Trophoblast cell (in vitro differentiated cells and primary cell): ENCODE data around the gene ZNF579.
A peak's percentile ranks its signal among the peaks of the same experiment; 100 is the strongest.

Source experiments
- DNase-seq, 2 donors: peaks; one replicate each; pipeline ENCODE4 v3.0.0-alpha.2; 2016
- H2AFZ ChIP-seq: 2 replicates; pipeline ENCODE4 v1.6.1; 2013; ENCODE audit warnings: low read length, moderate library complexity, mild to moderate bottlenecking; ENCODE audit not compliant: insufficient read depth, poor library complexity
- H2AK5ac ChIP-seq: 2 replicates; pipeline ENCODE4 v1.6.1; 2013; ENCODE audit warnings: mild to moderate bottlenecking, low read length
- H2BK120ac ChIP-seq: 2 replicates; pipeline ENCODE4 v1.6.1; 2013; ENCODE audit warnings: low read length, mild to moderate bottlenecking, moderate library complexity; ENCODE audit not compliant: insufficient read depth, poor library complexity
- H2BK12ac ChIP-seq: 2 replicates; pipeline ENCODE4 v1.6.1; 2013; ENCODE audit warnings: mild to moderate bottlenecking, low read length, moderate library complexity
- H2BK5ac ChIP-seq: 2 replicates; pipeline ENCODE4 v1.6.1; 2013; ENCODE audit warnings: low read length, low read depth, moderate library complexity, mild to moderate bottlenecking; ENCODE audit not compliant: poor library complexity
- H3K14ac ChIP-seq: 2 replicates; pipeline ENCODE4 v1.6.1; 2013; ENCODE audit warnings: mild to moderate bottlenecking, low read length
- H3K18ac ChIP-seq: 2 replicates; pipeline ENCODE4 v1.6.1; 2013; ENCODE audit warnings: mild to moderate bottlenecking, low read length
- H3K23ac ChIP-seq: 2 replicates; pipeline ENCODE4 v1.6.1; 2013; ENCODE audit warnings: low read length
- H3K27ac ChIP-seq: 2 replicates; pipeline ENCODE4 v1.5.1; 2013; ENCODE audit warnings: low read depth, mild to moderate bottlenecking, inconsistent platforms, low read length, moderate library complexity
- H3K27me3 ChIP-seq: 2 replicates; pipeline ENCODE4 v1.6.1; 2013; ENCODE audit warnings: inconsistent platforms, mild to moderate bottlenecking, low read length, moderate library complexity; ENCODE audit not compliant: insufficient read depth
- H3K36me3 ChIP-seq, 2 experiments: 1 replicate in 1 of 2; 2 replicates in 1 of 2; pipeline ENCODE4 v1.6.1; 2013; ENCODE audit warnings: low read length in 2 of 2, mild to moderate bottlenecking in 2 of 2, moderate library complexity in 1 of 2; ENCODE audit not compliant: insufficient read depth in 2 of 2, control insufficient read depth in 1 of 2
- H3K4ac ChIP-seq: 2 replicates; pipeline ENCODE4 v1.6.1; 2013; ENCODE audit warnings: low read depth, mild to moderate bottlenecking, low read length, moderate library complexity
- H3K4me1 ChIP-seq, 2 experiments: 1 replicate in 1 of 2; 2 replicates in 1 of 2; pipeline ENCODE4 v1.6.1; 2013; ENCODE audit warnings: low read length in 2 of 2, mild to moderate bottlenecking in 2 of 2, moderate library complexity in 1 of 2; ENCODE audit not compliant: insufficient read depth in 2 of 2, control insufficient read depth in 1 of 2
- H3K4me2 ChIP-seq: 2 replicates; pipeline ENCODE4 v1.6.1; 2013; ENCODE audit warnings: inconsistent platforms, mild to moderate bottlenecking, low read length, moderate library complexity
- H3K4me3 ChIP-seq: 2 replicates; pipeline ENCODE4 v1.5.1; 2013; ENCODE audit warnings: mild to moderate bottlenecking, low read depth, low read length, inconsistent platforms
- H3K79me1 ChIP-seq: one replicate; pipeline ENCODE4 v1.6.1; 2013; ENCODE audit warnings: low read length
- H3K79me2 ChIP-seq: 2 replicates; pipeline ENCODE4 v1.6.1; 2013; ENCODE audit warnings: low read length, mild to moderate bottlenecking; ENCODE audit not compliant: control insufficient read depth, insufficient read depth, poor library complexity
- H3K9ac ChIP-seq: 2 replicates; pipeline ENCODE4 v1.6.1; 2013; ENCODE audit warnings: mild to moderate bottlenecking, low read length
- H3K9me3 ChIP-seq: 2 replicates; pipeline ENCODE4 v1.6.1; 2013; ENCODE audit warnings: low read depth, mild to moderate bottlenecking, control low read depth, inconsistent platforms, low read length; ENCODE audit not compliant: insufficient read depth
- H4K12ac ChIP-seq: 2 replicates; pipeline ENCODE4 v1.6.1; 2013; ENCODE audit warnings: low read depth, mild to moderate bottlenecking, low read length, moderate library complexity
- H4K8ac ChIP-seq: 2 replicates; pipeline ENCODE4 v1.6.1; 2013; ENCODE audit warnings: low read depth, mild to moderate bottlenecking, low read length, moderate library complexity
- H4K91ac ChIP-seq: one replicate; pipeline ENCODE4 v1.6.1; 2013; ENCODE audit warnings: low read depth, mild to moderate bottlenecking, low read length, moderate library complexity
- WGBS: extraction: QIAGEN DNeasy Blood & Tissue Kit; methylation state at CpG from one replicate; pipeline ENCODE4 v1.1.7; 2013; ENCODE audit warnings: missing lambda C conversion rate; ENCODE audit not compliant: insufficient read length, insufficient coverage; ENCODE audit errors: extremely low coverage; 5-methylcytosine and 5-hydroxymethylcytosine counted together

Gene ZNF579

GRCh38 chr19:55623561-55623960 lies 42.9 kb upstream of the ZNF579 start:
- H2BK12ac ChIP-seq: no peak overlapping the region
- no CpG with 5 or more reads among the region's 7 CpGs for WGBS
- no peak overlapping the region for H2BK120ac ChIP-seq
- no peak overlapping the region for H3K18ac ChIP-seq
- H3K4me3 ChIP-seq: no peak overlapping the region
- no peak overlapping the region for H3K23ac ChIP-seq
- H3K79me2 ChIP-seq: peaks cover 5% of the 10 kb centered on the region
- H3K4ac ChIP-seq: no peak overlapping the region
- H2BK5ac ChIP-seq: no peak overlapping the region
- H4K12ac ChIP-seq: no peak overlapping the region
- peaks cover 3% of the 10 kb centered on the region in 2 experiments for H3K4me1 ChIP-seq
- no peak overlapping the region for H3K14ac ChIP-seq
- no peak overlapping the region for H4K91ac ChIP-seq
- no peak overlapping the region for H3K27ac ChIP-seq
- no peaks in the 10 kb centered on the region for H3K27me3 ChIP-seq
- no peak for DNase-seq
- peaks cover 10 to 15% of the 10 kb centered on the region in 2 experiments for H3K36me3 ChIP-seq
- H2AFZ ChIP-seq: no peak overlapping the region
- peaks cover 7% of the 10 kb centered on the region for H3K9me3 ChIP-seq
- H2AK5ac ChIP-seq: no peak overlapping the region
- no peak overlapping the region for H3K9ac ChIP-seq
- H3K79me1 ChIP-seq: peaks cover 5% of the 10 kb centered on the region
- H3K4me2 ChIP-seq: peak overlapping the region; percentile 38
- no peak overlapping the region for H4K8ac ChIP-seq

- WGBS: no CpG with 5 or more reads among the region's 7 CpGs
- H3K27ac ChIP-seq: no peak overlapping the region
Observed at GRCh38 chr19:55623130-55623529, 42.5 kb upstream of the ZNF579 start.

GRCh38 chr19:55622242-55622969 lies 41.8 kb upstream of the ZNF579 start:
- H3K4me1 ChIP-seq: peaks cover 3% of the 10 kb centered on the region in 2 experiments
- H3K79me2 ChIP-seq: peaks cover 5% of the 10 kb centered on the region
- H3K27ac ChIP-seq: no peak overlapping the region
- no peak overlapping the region for H3K4me2 ChIP-seq
- no peak overlapping the region for H4K91ac ChIP-seq
- no peak for DNase-seq
- no peak overlapping the region for H2BK12ac ChIP-seq
- no peak overlapping the region for H3K4ac ChIP-seq
- H2BK5ac ChIP-seq: no peak overlapping the region
- no peak overlapping the region for H3K18ac ChIP-seq
- H4K12ac ChIP-seq: no peak overlapping the region
- H3K36me3 ChIP-seq: peaks cover 12 to 19% of the 10 kb centered on the region in 2 experiments
- no peak overlapping the region for H2AFZ ChIP-seq
- peaks cover 5% of the 10 kb centered on the region for H3K79me1 ChIP-seq
- H2BK120ac ChIP-seq: no peak overlapping the region
- peaks cover 7% of the 10 kb centered on the region for H3K9me3 ChIP-seq
- no peak overlapping the region for H3K4me3 ChIP-seq
- H4K8ac ChIP-seq: no peak overlapping the region
- H2AK5ac ChIP-seq: no peak overlapping the region
- no peak overlapping the region for H3K14ac ChIP-seq
- no peak overlapping the region for H3K9ac ChIP-seq
- no CpG with 5 or more reads among the region's 40 CpGs for WGBS
- no peak overlapping the region for H3K23ac ChIP-seq
- no peaks in the 10 kb centered on the region for H3K27me3 ChIP-seq

More at GRCh38 chr19:55623130-55623529, 42.5 kb upstream of the ZNF579 start:
- peaks cover 5% of the 10 kb centered on the region for H3K79me1 ChIP-seq
- H3K79me2 ChIP-seq: peaks cover 5% of the 10 kb centered on the region
- H3K4me1 ChIP-seq: peaks cover 3% of the 10 kb centered on the region in 2 experiments
- H2AK5ac ChIP-seq: no peak overlapping the region
- H3K4me3 ChIP-seq: no peak overlapping the region
- H3K27me3 ChIP-seq: no peaks in the 10 kb centered on the region
- no peak overlapping the region for H2AFZ ChIP-seq
- no peak overlapping the region for H4K12ac ChIP-seq
- no peak overlapping the region for H2BK5ac ChIP-seq
- H3K36me3 ChIP-seq: peaks cover 10 to 15% of the 10 kb centered on the region in 2 experiments
- H3K23ac ChIP-seq: no peak overlapping the region
- no peak overlapping the region for H3K4ac ChIP-seq
- H3K14ac ChIP-seq: no peak overlapping the region
- no peak overlapping the region for H3K18ac ChIP-seq
- H4K8ac ChIP-seq: no peak overlapping the region
- H3K4me2 ChIP-seq: no peak overlapping the region
- H4K91ac ChIP-seq: no peak overlapping the region
- H2BK12ac ChIP-seq: no peak overlapping the region
- no peak overlapping the region for H3K9ac ChIP-seq
- no peak for DNase-seq
- peaks cover 7% of the 10 kb centered on the region for H3K9me3 ChIP-seq
- no peak overlapping the region for H2BK120ac ChIP-seq

- Histone ChIP-seq H3K36me3 (peaks cover 18 to 24% of the 10 kb centered on the region in 2 experiments), H3K79me2 (peaks cover 5% of the 10 kb centered on the region), H3K18ac (no peak overlapping the region), H4K12ac (no peak overlapping the region), H3K27ac (no peak overlapping the region), H3K79me1 (peaks cover 5% of the 10 kb centered on the region), H3K14ac (no peak overlapping the region), H4K8ac (no peak overlapping the region), H3K9me3 (peaks cover 8% of the 10 kb centered on the region), H4K91ac (no peak overlapping the region), H2BK120ac (no peak overlapping the region), H3K4me1 (peaks cover 3% of the 10 kb centered on the region in 2 experiments), H2AK5ac (no peak overlapping the region), H3K4me3 (no peak overlapping the region), H2BK12ac (no peak overlapping the region), H3K4me2 (no peak overlapping the region), H2AFZ (no peak overlapping the region), H3K9ac (no peak overlapping the region), H2BK5ac (no peak overlapping the region), H3K4ac (no peak overlapping the region), H3K27me3 (no peaks in the 10 kb centered on the region), H3K23ac (no peak overlapping the region)
- WGBS: no CpG with 5 or more reads among the region's 55 CpGs
- DNase-seq: no peak
Observed at GRCh38 chr19:55621673-55622231, 41.1 kb upstream of the ZNF579 start.
